PC-9 (cell line): ENCODE measurements around the gene NMNAT2. TPM values are rescaled to one million over a fixed set of nuclear protein-coding genes. Genes with fewer than 3 reads are reported as not detected.
A peak's percentile ranks its signal among the peaks of the same experiment; 100 is the strongest.

Experiments
- BruUV-seq: library from RNA; stranded (reverse); fragments of 400-500 nt; replicated peaks from 2 replicates; lab custom pipeline; 2021; lab: Mats Ljungman, UMichigan
- CTCF ChIA-PET: fragments of 300-600 bp; sonication (Branson Sonifier 250); formaldehyde crosslinking; loops from one replicate; lab custom pipeline; 2022; ENCODE audit warnings: antibody characterized with exemption; lab: Charles Lee
- POLR2A ChIA-PET: fragments of 300-600 bp; sonication (Branson Sonifier 250); formaldehyde crosslinking; loops from one replicate; lab custom pipeline; 2022; ENCODE audit warnings: antibody characterized with exemption; ENCODE audit not compliant: unreplicated experiment; lab: Charles Lee
- DNase-seq, 2 experiments: peaks; one replicate each; pipeline versions ENCODE4 v3.0.0 to v3.0.0-alpha.2; 2015 to 2022; ENCODE audit warnings: mixed read lengths in 1 of 2
- H2AFZ ChIP-seq: fragments of 200-600 bp; sonication (generic); 2 replicates; pipeline ENCODE4 v1.8.1; 2017; ENCODE audit warnings: antibody characterized with exemption
- H3F3A ChIP-seq: fragments of 200-600 bp; sonication (generic); 2 replicates; pipeline ENCODE4 v1.8.1; 2017; ENCODE audit warnings: antibody characterized with exemption, mild to moderate bottlenecking, low read depth; ENCODE audit not compliant: insufficient read depth
- H3K27ac ChIP-seq: fragments of 200-600 bp; sonication (generic); 2 replicates; pipeline ENCODE4 v1.6.1; 2016; ENCODE audit warnings: mixed run types
- H3K27me3 ChIP-seq: fragments of 200-600 bp; sonication (generic); 2 replicates; pipeline ENCODE4 v1.6.1; 2016; ENCODE audit warnings: low read depth, mixed run types; ENCODE audit not compliant: insufficient read depth
- H3K36me3 ChIP-seq: fragments of 200-600 bp; sonication (generic); 2 replicates; pipeline ENCODE4 v1.6.1; 2016; ENCODE audit warnings: low read depth, mixed run types
- H3K4me1 ChIP-seq: fragments of 200-600 bp; sonication (generic); replicated peaks from 2 replicates; pipeline ENCODE4 v1.6.1; 2016; ENCODE audit warnings: mixed run types; ENCODE audit not compliant: insufficient read depth
- H3K4me2 ChIP-seq: fragments of 200-600 bp; sonication (generic); 2 replicates; pipeline ENCODE4 v1.6.1; 2017; ENCODE audit warnings: mixed run types
- H3K4me3 ChIP-seq: fragments of 200-600 bp; sonication (generic); 2 replicates; pipeline ENCODE4 v1.6.1; 2016; ENCODE audit warnings: mixed run types
- H3K79me2 ChIP-seq: fragments of 200-600 bp; sonication (generic); 2 replicates; pipeline ENCODE4 v1.6.1; 2017; ENCODE audit warnings: low read depth, mixed run types
- H3K9me2 ChIP-seq: fragments of 200-600 bp; sonication (generic); 2 replicates; pipeline ENCODE4 v1.8.1; 2017; ENCODE audit warnings: mild to moderate bottlenecking; ENCODE audit not compliant: insufficient read depth
- H3K9me3 ChIP-seq: fragments of 200-600 bp; sonication (generic); 2 replicates; pipeline ENCODE4 v1.8.1; 2016; ENCODE audit warnings: low read depth; ENCODE audit not compliant: insufficient read depth
- H4K20me1 ChIP-seq: fragments of 200-600 bp; sonication (generic); 2 replicates; pipeline ENCODE4 v1.8.1; 2017; ENCODE audit not compliant: insufficient read depth
- EZH2 ChIP-seq: fragments of 200-600 bp; sonication (generic); IDR thresholded peaks from 2 replicates; pipeline ENCODE4 v1.8.0; 2017; ENCODE audit warnings: antibody characterized with exemption, low read depth
- intact Hi-C: fragments of 100-400 bp; cut with micrococcal nuclease; formaldehyde crosslinking; loops from one replicate; pipeline ENCODE4 v1.10.0; 2022; ENCODE audit not compliant: unreplicated experiment
- total RNA-seq: library from RNA; stranded (reverse); gene quantifications from 2 replicates; pipeline ENCODE4 v1.2.3, GENCODE V29; 2021
- TF ChIP-seq, protein P1 (sequence below): fragments of 200-600 bp; sonication (generic); conservative IDR thresholded peaks from 2 replicates; pipeline ENCODE4 v1.6.1; 2017; ENCODE audit warnings: mixed run types, antibody characterized with exemption, mild to moderate bottlenecking, moderate library complexity

NMNAT2 gene
- total RNA-seq, 1 experiment from 2014 or later = 29.2 TPM

DNA sequence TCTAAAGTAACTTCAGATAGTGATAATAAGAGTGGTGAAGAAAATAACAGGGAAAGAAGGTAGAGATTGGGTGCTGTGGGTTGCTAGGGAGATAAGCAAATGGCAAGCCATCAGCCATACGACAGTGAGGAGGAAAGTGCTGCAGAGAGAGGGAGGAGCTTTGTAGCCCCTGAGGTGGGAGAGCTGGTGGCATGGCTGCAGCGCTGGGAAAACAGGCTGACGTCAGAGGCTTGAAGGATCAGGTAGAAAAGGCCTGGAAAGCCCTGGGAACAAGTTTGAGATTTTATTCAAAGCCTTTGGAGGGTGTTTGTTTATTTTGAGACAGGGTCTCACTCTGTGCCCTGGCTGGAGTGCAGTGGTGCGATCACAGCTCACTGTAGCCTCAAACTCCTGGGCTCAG lies 109.5 kb downstream of the NMNAT2 start:
- intact Hi-C loops = no loop called here
- no peaks in the 10 kb centered on the region for H3K27me3 ChIP-seq
- H3K4me1 ChIP-seq = peaks cover 35% of the 10 kb centered on the region
- no peak overlapping the region for H3K27ac ChIP-seq
- H3F3A ChIP-seq = peaks cover 26% of the 10 kb centered on the region
- no peaks in the 10 kb centered on the region for H3K9me3 ChIP-seq
- BruUV-seq = no TSS peak
- CTCF ChIA-PET = no interaction called here
- no peaks in the 10 kb centered on the region for H3K9me2 ChIP-seq
- no peaks in the 10 kb centered on the region for H3K36me3 ChIP-seq
- no peaks in the 10 kb centered on the region for H3K79me2 ChIP-seq
- no peak for TF ChIP-seq EZH2
- TF ChIP-seq, protein P1, sequence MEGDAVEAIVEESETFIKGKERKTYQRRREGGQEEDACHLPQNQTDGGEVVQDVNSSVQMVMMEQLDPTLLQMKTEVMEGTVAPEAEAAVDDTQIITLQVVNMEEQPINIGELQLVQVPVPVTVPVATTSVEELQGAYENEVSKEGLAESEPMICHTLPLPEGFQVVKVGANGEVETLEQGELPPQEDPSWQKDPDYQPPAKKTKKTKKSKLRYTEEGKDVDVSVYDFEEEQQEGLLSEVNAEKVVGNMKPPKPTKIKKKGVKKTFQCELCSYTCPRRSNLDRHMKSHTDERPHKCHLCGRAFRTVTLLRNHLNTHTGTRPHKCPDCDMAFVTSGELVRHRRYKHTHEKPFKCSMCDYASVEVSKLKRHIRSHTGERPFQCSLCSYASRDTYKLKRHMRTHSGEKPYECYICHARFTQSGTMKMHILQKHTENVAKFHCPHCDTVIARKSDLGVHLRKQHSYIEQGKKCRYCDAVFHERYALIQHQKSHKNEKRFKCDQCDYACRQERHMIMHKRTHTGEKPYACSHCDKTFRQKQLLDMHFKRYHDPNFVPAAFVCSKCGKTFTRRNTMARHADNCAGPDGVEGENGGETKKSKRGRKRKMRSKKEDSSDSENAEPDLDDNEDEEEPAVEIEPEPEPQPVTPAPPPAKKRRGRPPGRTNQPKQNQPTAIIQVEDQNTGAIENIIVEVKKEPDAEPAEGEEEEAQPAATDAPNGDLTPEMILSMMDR = no peak
- H3K4me3 ChIP-seq = no peak overlapping the region
- H3K4me2 ChIP-seq = no peak overlapping the region
- H4K20me1 ChIP-seq = no peaks in the 10 kb centered on the region
- POLR2A ChIA-PET = interaction anchor here (0.5 kb wide), 1 partner anchor 396 kb away, joined by 3 read pairs; no protein-coding TSS in a partner anchor
- DNase-seq = no peak
- H2AFZ ChIP-seq = no peak overlapping the region

DNA sequence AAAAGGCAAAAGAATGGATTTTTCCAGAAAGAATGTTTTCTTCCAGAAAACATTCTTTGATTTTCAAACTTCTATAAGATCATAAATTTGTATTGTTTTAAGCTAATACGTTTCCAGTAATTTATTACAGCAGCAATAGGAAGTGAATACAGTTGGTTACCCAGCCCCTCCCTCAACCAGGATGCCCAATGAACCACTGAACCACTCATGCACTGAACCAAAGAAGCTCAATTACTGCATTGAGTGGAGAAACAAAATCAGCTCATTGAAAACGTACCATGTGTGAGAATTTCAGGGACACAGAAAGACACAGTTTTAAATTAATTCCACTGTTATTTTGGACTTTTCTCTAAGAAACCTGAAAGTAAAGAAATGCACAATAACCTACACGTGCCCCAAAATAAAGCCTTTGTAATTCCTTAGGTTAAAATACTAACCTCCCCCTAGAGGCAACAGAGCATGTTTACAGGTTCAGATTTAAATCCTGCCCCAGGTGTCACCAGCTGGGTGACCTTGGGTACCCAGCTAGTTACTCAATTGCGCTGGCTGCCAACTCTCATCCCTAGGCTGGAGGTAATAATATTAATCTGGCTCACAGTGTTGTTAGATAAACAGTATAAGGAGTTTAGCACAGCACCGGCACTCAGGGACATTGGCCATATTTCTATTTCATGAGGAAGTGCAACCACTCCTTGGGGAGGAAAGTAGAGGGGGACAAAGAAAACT lies 111.7 kb downstream of the NMNAT2 start:
- no peak overlapping the region for H3K4me2 ChIP-seq
- no peaks in the 10 kb centered on the region for H3K27me3 ChIP-seq
- H3K4me3 ChIP-seq = no peak overlapping the region
- no peaks in the 10 kb centered on the region for H3K79me2 ChIP-seq
- no peaks in the 10 kb centered on the region for H4K20me1 ChIP-seq
- H3K27ac ChIP-seq = no peak overlapping the region
- no peaks in the 10 kb centered on the region for H3K9me2 ChIP-seq
- ChIA-PET CTCF (interaction anchor here (1.1 kb wide), 1 partner anchor 27 kb away, joined by 3 read pairs; no protein-coding TSS in a partner anchor), POLR2A (no interaction called here)
- no TSS peak for BruUV-seq
- TF ChIP-seq EZH2 = no peak
- TF ChIP-seq, protein P1 = peak; percentile 55
- peaks cover 54% of the 10 kb centered on the region for H3K4me1 ChIP-seq
- intact Hi-C loops = no loop called here
- no peaks in the 10 kb centered on the region for H3K9me3 ChIP-seq
- no peak for DNase-seq
- peaks cover 24% of the 10 kb centered on the region for H3F3A ChIP-seq
- no peak overlapping the region for H2AFZ ChIP-seq
- no peaks in the 10 kb centered on the region for H3K36me3 ChIP-seq

DNA sequence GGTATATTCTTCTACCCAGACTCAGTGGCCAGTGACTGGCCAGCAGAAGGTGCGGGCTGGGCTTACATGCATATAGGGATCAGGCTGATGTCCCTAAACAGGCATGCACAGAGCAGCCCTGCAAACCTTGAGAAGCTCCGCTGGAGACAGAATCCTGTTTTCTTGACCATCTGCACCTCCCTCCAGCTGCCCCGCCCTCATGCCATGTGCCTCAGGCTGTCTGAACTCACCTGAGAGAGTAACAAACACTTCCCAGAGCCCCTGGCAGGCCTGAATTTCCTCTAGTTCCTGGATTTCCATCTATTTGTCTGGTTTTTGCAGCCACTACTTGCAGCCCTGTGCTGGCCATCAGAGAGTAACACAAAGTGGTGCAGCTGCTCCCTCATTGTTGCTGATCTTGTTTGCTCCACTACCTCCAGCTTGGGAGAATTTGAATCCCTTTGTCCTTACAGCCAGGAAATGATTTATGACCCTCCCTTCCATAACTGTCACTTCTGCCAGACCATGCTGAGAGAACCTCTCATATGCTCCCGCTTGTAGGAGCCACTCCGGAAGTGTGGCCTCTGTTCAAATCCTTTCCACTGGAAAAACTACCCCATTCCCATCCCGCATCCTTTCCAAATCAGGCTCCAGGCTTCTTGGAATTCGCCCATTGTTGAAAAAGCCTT lies 113.6 kb downstream of the NMNAT2 start:
- POLR2A ChIA-PET = no interaction called here
- intact Hi-C loops = no loop called here
- Histone ChIP-seq H4K20me1 (no peaks in the 10 kb centered on the region), H3K27ac (peak overlapping the region; percentile 59), H3K79me2 (no peaks in the 10 kb centered on the region), H3K27me3 (no peaks in the 10 kb centered on the region), H3F3A (peaks cover 9% of the 10 kb centered on the region; the same call in 1 of the 2 replicates), H3K9me3 (no peaks in the 10 kb centered on the region), H3K4me3 (no peak overlapping the region), H3K4me1 (peaks cover 37% of the 10 kb centered on the region), H3K36me3 (no peaks in the 10 kb centered on the region), H3K4me2 (peak overlapping the region; percentile 32), H2AFZ (no peak overlapping the region), H3K9me2 (no peaks in the 10 kb centered on the region)
- CTCF ChIA-PET = interaction anchor here (0.7 kb wide), 1 partner anchor 11 kb away, joined by 3 read pairs; no protein-coding TSS in a partner anchor
- peak in 1 of 2 experiments; percentile 43 for DNase-seq
- BruUV-seq = no TSS peak
- no peak for TF ChIP-seq EZH2
- TF ChIP-seq, protein P1 = no peak
